OCI-LY7 (cell line): ENCODE data around the gene NFATC3. TPM values are rescaled to one million over a fixed set of nuclear protein-coding genes. Genes with fewer than 3 reads are reported as not detected.
"Not testable (repeated sequence)": the region's sequence is repeated elsewhere in the genome, so short reads cannot be mapped to it uniquely, and the experiment has no call there.

Source experiments
- BruUV-seq: library from RNA; stranded (reverse); fragments of 400-500 nt; replicated peaks from 2 replicates; lab custom pipeline; 2021; lab: Mats Ljungman, UMichigan
- CTCF ChIA-PET: fragments of 300-600 bp; sonication (Branson Sonifier 250); formaldehyde crosslinking; loops from one replicate; lab custom pipeline; 2022; ENCODE audit warnings: antibody characterized with exemption; ENCODE audit not compliant: unreplicated experiment; lab: Charles Lee
- POLR2A ChIA-PET: fragments of 300-600 bp; sonication (Branson Sonifier 250); formaldehyde crosslinking; loops from one replicate; lab custom pipeline; 2022; ENCODE audit warnings: antibody characterized with exemption; lab: Charles Lee
- DNase-seq: peaks from one replicate; pipeline ENCODE4 v3.0.0-alpha.2; 2015; ENCODE audit warnings: low spot score
- H2AFZ ChIP-seq: fragments of 200-600 bp; sonication (generic), shearing (Covaris generic); 2 replicates; pipeline ENCODE4 v1.6.1; 2014; ENCODE audit warnings: mild to moderate bottlenecking, antibody characterized with exemption, low read length, moderate library complexity
- H3K27ac ChIP-seq: fragments of 200-600 bp; sonication (generic); 2 replicates; pipeline ENCODE4 v1.5.1; 2014; ENCODE audit warnings: mixed run types, low read depth, mild to moderate bottlenecking, moderate library complexity, low read length, inconsistent platforms; ENCODE audit not compliant: poor library complexity, severe bottlenecking
- H3K36me3 ChIP-seq: fragments of 200-600 bp; sonication (generic); 2 replicates; pipeline ENCODE4 v1.6.1; 2014; ENCODE audit warnings: mild to moderate bottlenecking, antibody characterized with exemption, low read length, moderate library complexity, mixed read lengths; ENCODE audit not compliant: insufficient read depth
- H3K4me1 ChIP-seq: fragments of 200-600 bp; sonication (generic); 2 replicates; pipeline ENCODE4 v1.5.1; 2014; ENCODE audit warnings: mild to moderate bottlenecking, low read length; ENCODE audit not compliant: insufficient read depth, poor library complexity, severe bottlenecking
- H3K4me2 ChIP-seq: fragments of 200-600 bp; sonication (generic); 2 replicates; pipeline ENCODE4 v1.6.1; 2014; ENCODE audit warnings: mild to moderate bottlenecking, low read length
- H3K4me3 ChIP-seq: fragments of 200-600 bp; sonication (generic); 2 replicates; pipeline ENCODE4 v1.5.1; 2014; ENCODE audit warnings: mild to moderate bottlenecking, low read depth, low read length; ENCODE audit not compliant: poor library complexity, severe bottlenecking
- H3K79me2 ChIP-seq: fragments of 200-600 bp; sonication (generic); 2 replicates; pipeline ENCODE4 v1.6.1; 2016; ENCODE audit warnings: low read depth, mild to moderate bottlenecking, low read length, moderate library complexity, mixed read lengths; ENCODE audit not compliant: insufficient read depth
- H3K9me2 ChIP-seq: fragments of 200-600 bp; sonication (generic); 2 replicates; pipeline ENCODE4 v1.6.1; 2016; ENCODE audit warnings: mild to moderate bottlenecking, low read length, mixed read lengths; ENCODE audit not compliant: insufficient read depth
- H3K9me3 ChIP-seq: fragments of 200-600 bp; sonication (generic); 2 replicates; pipeline ENCODE4 v1.6.1; 2014; ENCODE audit warnings: mild to moderate bottlenecking, mixed run types, low read length, mixed read lengths
- H4K20me1 ChIP-seq: fragments of 200-600 bp; sonication (generic); 2 replicates; pipeline ENCODE4 v1.6.1; 2014; ENCODE audit warnings: mild to moderate bottlenecking, antibody characterized with exemption, low read length, moderate library complexity, mixed read lengths; ENCODE audit not compliant: insufficient read depth
- EZH2phosphoT487 ChIP-seq: fragments of 200-600 bp; sonication (generic); IDR thresholded peaks from 2 replicates; pipeline ENCODE4 v1.6.1; 2018; ENCODE audit warnings: low read depth, borderline replicate concordance, mild to moderate bottlenecking, mixed run types, antibody characterized with exemption, low read length, moderate library complexity, mixed read lengths
- intact Hi-C: fragments of 100-400 bp; cut with micrococcal nuclease; formaldehyde crosslinking; loops from one replicate; pipeline ENCODE4 v1.10.0; 2022; ENCODE audit not compliant: unreplicated experiment
- total RNA-seq, 2 experiments: library from RNA; depleted of rRNA in 1 of 2; stranded (reverse); fragments of >200 nt in 1 of 2; shearing (Covaris generic) in 1 of 2; gene quantifications; 2 replicates each; pipeline ENCODE4 v1.2.3, GENCODE V29; 2014 to 2022
- TF ChIP-seq, protein P1 (sequence below): fragments of 200-600 bp; sonication (generic); conservative IDR thresholded peaks from 2 replicates; pipeline ENCODE4 v1.5.1; 2014; ENCODE audit warnings: mild to moderate bottlenecking, antibody characterized with exemption, low read length, moderate library complexity, mixed read lengths

The NFATC3 gene
- total RNA-seq, 2 experiments from 2014 or later = 73.4 to 76.0 TPM

- H3K79me2 ChIP-seq = peaks cover 99% of the 10 kb centered on the region
- H3K9me2 ChIP-seq, intact Hi-C loops, H3K27ac ChIP-seq, H3K9me3 ChIP-seq, BruUV-seq, DNase-seq, H3K4me3 ChIP-seq, H2AFZ ChIP-seq: not testable (repeated sequence)
- peaks cover 41% of the 10 kb centered on the region for H3K4me1 ChIP-seq
- H3K36me3 ChIP-seq = peaks cover 12% of the 10 kb centered on the region
- peak overlapping the region; percentile 47 for H3K4me2 ChIP-seq
- ChIA-PET POLR2A (interaction anchor here (0.6 to 1.2 kb wide), 9 partner anchors 9 to 1576 kb away, joined by 3 to 5 read pairs (median 3); no protein-coding TSS in a partner anchor), CTCF (interaction anchor here (0.6 kb wide), 1 partner anchor 30 kb away, joined by 3 read pairs; no protein-coding TSS in a partner anchor)
- H4K20me1 ChIP-seq = peaks cover 43% of the 10 kb centered on the region
Measured at GRCh38 chr16:68120496-68120895, 35.3 kb downstream of the NFATC3 start.

- Histone ChIP-seq H3K4me1 (peaks cover 13% of the 10 kb centered on the region), H3K4me2 (no peak overlapping the region), H4K20me1 (peaks cover 7% of the 10 kb centered on the region), H3K79me2 (peaks cover 89% of the 10 kb centered on the region), H3K9me3 (no peaks in the 10 kb centered on the region), H3K36me3 (peaks cover 34% of the 10 kb centered on the region), H3K9me2 (no peaks in the 10 kb centered on the region), H3K4me3 (no peak overlapping the region), H3K27ac (no peak overlapping the region), H2AFZ (no peak overlapping the region)
- intact Hi-C loops = no loop called here
- POLR2A ChIA-PET = no interaction called here
- no TSS peak for BruUV-seq
- no peak for TF ChIP-seq EZH2phosphoT487
- TF ChIP-seq, protein P1, sequence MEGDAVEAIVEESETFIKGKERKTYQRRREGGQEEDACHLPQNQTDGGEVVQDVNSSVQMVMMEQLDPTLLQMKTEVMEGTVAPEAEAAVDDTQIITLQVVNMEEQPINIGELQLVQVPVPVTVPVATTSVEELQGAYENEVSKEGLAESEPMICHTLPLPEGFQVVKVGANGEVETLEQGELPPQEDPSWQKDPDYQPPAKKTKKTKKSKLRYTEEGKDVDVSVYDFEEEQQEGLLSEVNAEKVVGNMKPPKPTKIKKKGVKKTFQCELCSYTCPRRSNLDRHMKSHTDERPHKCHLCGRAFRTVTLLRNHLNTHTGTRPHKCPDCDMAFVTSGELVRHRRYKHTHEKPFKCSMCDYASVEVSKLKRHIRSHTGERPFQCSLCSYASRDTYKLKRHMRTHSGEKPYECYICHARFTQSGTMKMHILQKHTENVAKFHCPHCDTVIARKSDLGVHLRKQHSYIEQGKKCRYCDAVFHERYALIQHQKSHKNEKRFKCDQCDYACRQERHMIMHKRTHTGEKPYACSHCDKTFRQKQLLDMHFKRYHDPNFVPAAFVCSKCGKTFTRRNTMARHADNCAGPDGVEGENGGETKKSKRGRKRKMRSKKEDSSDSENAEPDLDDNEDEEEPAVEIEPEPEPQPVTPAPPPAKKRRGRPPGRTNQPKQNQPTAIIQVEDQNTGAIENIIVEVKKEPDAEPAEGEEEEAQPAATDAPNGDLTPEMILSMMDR = no peak
- CTCF ChIA-PET = no interaction called here
- DNase-seq = no peak
Measured at GRCh38 chr16:68126395-68126794, 41.2 kb downstream of the NFATC3 start.

DNA sequence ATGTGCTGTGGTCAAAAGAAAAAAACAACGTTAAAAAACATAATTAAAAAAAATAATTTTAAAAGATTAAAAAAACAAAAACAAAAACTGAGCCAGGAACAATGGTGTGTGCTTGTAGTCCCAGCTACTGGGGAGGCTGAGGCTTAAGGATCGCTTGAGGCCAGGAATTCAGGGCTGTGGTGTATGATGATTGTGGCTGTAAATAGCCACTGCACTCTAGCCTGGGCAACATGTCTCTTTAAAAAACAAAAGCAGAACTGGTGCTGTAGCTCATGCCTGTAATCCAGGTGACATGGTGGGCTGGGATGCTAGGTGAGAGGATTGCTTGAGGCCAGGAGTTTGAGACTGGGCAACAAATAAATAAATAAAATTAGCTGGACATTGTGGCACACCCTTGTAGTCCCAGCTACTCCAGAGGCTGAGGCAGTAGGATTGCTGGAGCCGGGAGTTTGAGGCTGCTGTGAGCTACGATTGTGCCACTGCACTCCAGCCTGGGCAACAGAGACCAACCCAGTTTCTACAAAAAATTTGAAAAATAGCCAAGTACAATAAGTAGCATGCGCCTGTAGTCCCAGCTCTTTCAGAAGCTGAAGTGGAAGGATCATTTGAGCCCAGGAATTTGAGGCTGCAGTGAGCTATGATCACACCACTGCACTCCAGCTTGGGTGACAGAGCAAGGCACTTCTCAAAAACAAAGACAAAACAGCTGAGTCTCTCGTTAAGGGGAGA is 43.6 kb downstream of the NFATC3 start:
- Histone ChIP-seq H3K79me2 (peaks cover 84% of the 10 kb centered on the region), H3K4me2 (no peak overlapping the region), H3K36me3 (peaks cover 39% of the 10 kb centered on the region), H3K4me3 (no peak overlapping the region), H3K9me3 (no peaks in the 10 kb centered on the region), H2AFZ (no peak overlapping the region), H3K9me2 (no peaks in the 10 kb centered on the region), H4K20me1 (peaks cover 7% of the 10 kb centered on the region), H3K27ac (no peak overlapping the region), H3K4me1 (peaks cover 18% of the 10 kb centered on the region)
- no peak for DNase-seq
- TF ChIP-seq, protein P1 = no peak
- no peak for TF ChIP-seq EZH2phosphoT487
- POLR2A ChIA-PET = interaction anchor here (0.6 to 1.4 kb wide), 4 partner anchors 10 to 128 kb away, joined by 3 to 5 read pairs (median 3); no protein-coding TSS in a partner anchor
- CTCF ChIA-PET = no interaction called here
- no TSS peak for BruUV-seq
- intact Hi-C loops = no loop called here
